Stimulated activated CD8-positive, alpha-beta memory T cell treated with anti-CD3 and anti-CD28 coated beads, Interleukin-7, amount 100 ng/mL, for 24 hours (primary cell): ENCODE results near the gene COMTD1.
A peak's percentile ranks its signal among the peaks of the same experiment; 100 is the strongest.

Experiments used
- DNase-seq: peaks from one replicate; pipeline ENCODE4 v3.0.0-alpha.2; 2020; ENCODE audit warnings: low read depth

The COMTD1 gene

GRCh38 chr10:75235375-75236177 is at the start of gene COMTD1:
Gene COMTD1 (minus strand): TSS chr10:75235957. CDS start chr10:75235928, 29 bp downstream.
- DNase-seq, result peak; percentile 87

GRCh38 chr10:75283671-75284470 is 48.1 kb upstream of the COMTD1 start:
- no peak for DNase-seq

GRCh38 chr10:75283078-75283670 is 47.4 kb upstream of the COMTD1 start:
- DNase-seq, result no peak

- DNase-seq, result no peak
Measured at GRCh38 chr10:75281974-75282373, 46.2 kb upstream of the COMTD1 start.

GRCh38 chr10:75280236-75280635 is 44.5 kb upstream of the COMTD1 start:
- no peak for DNase-seq

- DNase-seq, result no peak
Measured at GRCh38 chr10:75276069-75276872, 40.5 kb upstream of the COMTD1 start.

- no peak for DNase-seq
Measured at GRCh38 chr10:75272896-75273295, 37.1 kb upstream of the COMTD1 start.

GRCh38 chr10:75272094-75272493 is 36.3 kb upstream of the COMTD1 start:
- DNase-seq, result no peak

GRCh38 chr10:75269605-75270004 is 33.8 kb upstream of the COMTD1 start:
- DNase-seq, result no peak

- DNase-seq, result no peak
Measured at GRCh38 chr10:75266945-75267344, 31.2 kb upstream of the COMTD1 start.

GRCh38 chr10:75265856-75266255 is 30.1 kb upstream of the COMTD1 start:
- no peak for DNase-seq

- no peak for DNase-seq
Measured at GRCh38 chr10:75263806-75264205, 28.0 kb upstream of the COMTD1 start.

- DNase-seq, result no peak
Measured at GRCh38 chr10:75261813-75262705, 26.3 kb upstream of the COMTD1 start.

GRCh38 chr10:75260990-75261389 is 25.2 kb upstream of the COMTD1 start:
- DNase-seq, result no peak

GRCh38 chr10:75254739-75255138 is 19.0 kb upstream of the COMTD1 start:
- DNase-seq, result no peak

GRCh38 chr10:75253281-75254220 is 17.8 kb upstream of the COMTD1 start:
- no peak for DNase-seq

- no peak for DNase-seq
Measured at GRCh38 chr10:75250934-75251333, 15.2 kb upstream of the COMTD1 start.

GRCh38 chr10:75247797-75248196 is 12.0 kb upstream of the COMTD1 start:
- DNase-seq, result no peak

- DNase-seq, result no peak
Measured at GRCh38 chr10:75246506-75246905, 10.7 kb upstream of the COMTD1 start.
